Fibroblast of the aortic adventitia (primary cell): Measurements from ENCODE around the gene DUSP15. TPM values are rescaled to one million over a fixed set of nuclear protein-coding genes. Genes with fewer than 3 reads are reported as not detected.
"Not testable (repeated sequence)": the region's sequence is repeated elsewhere in the genome, so short reads cannot be mapped to it uniquely, and the experiment has no call there.

ENCODE experiments used
- DNase-seq: peaks from one replicate; pipeline ENCODE4 v3.0.0-alpha.2; 2010; ENCODE audit warnings: low read depth
- H3K4me3 ChIP-seq: 2 replicates; pipeline ENCODE4 v1.5.1; 2011; ENCODE audit warnings: low read depth, mild to moderate bottlenecking, control low read depth, low read length, moderate library complexity
- CTCF ChIP-seq: IDR thresholded peaks from 2 replicates; pipeline ENCODE4 v1.5.1; 2011; ENCODE audit warnings: mild to moderate bottlenecking, low read length, control low read depth, inconsistent platforms; ENCODE audit not compliant: insufficient read depth
- total RNA-seq: library from RNA; depleted of rRNA; stranded (reverse); fragments of >200 nt; gene quantifications from 2 replicates; pipeline ENCODE4 v1.2.3, GENCODE V29; 2012; ENCODE audit warnings: low replicate concordance

The DUSP15 gene
- total RNA-seq, 1 donor = 9.9 TPM

- no peak for DNase-seq
- no peak overlapping the region for H3K4me3 ChIP-seq
- TF ChIP-seq CTCF = no peak
These were observed 39.8 kb downstream of the DUSP15 start for GRCh38 chr20:31830406-31830981.

GRCh38 chr20:31829731-31830130 is 40.6 kb downstream of the DUSP15 start:
- H3K4me3 ChIP-seq = no peak overlapping the region
- no peak for TF ChIP-seq CTCF
- DNase-seq = no peak

GRCh38 chr20:31828016-31828415 is 42.3 kb downstream of the DUSP15 start:
- not testable (repeated sequence) for DNase-seq, H3K4me3 ChIP-seq

GRCh38 chr20:31827059-31827458 is 43.3 kb downstream of the DUSP15 start:
- no peak overlapping the region for H3K4me3 ChIP-seq
- TF ChIP-seq CTCF = no peak
- DNase-seq = no peak

GRCh38 chr20:31826074-31826473 is 44.3 kb downstream of the DUSP15 start:
- no peak for TF ChIP-seq CTCF
- H3K4me3 ChIP-seq = no peak overlapping the region
- DNase-seq = no peak

- TF ChIP-seq CTCF = no peak
- H3K4me3 ChIP-seq = no peak overlapping the region
- no peak for DNase-seq
These were observed 45.6 kb downstream of the DUSP15 start for GRCh38 chr20:31824554-31825313.

GRCh38 chr20:31824125-31824485 is 46.2 kb downstream of the DUSP15 start:
- no peak for DNase-seq
- no peak for TF ChIP-seq CTCF
- H3K4me3 ChIP-seq = no peak overlapping the region
